Measurements from ENCODE around the gene CYB5B. TPM values are rescaled to one million over a fixed set of nuclear protein-coding genes. Genes with fewer than 3 reads are reported as not detected.
A peak's percentile ranks its signal among the peaks of the same experiment; 100 is the strongest.
"Not testable (repeated sequence)": the region's sequence is repeated elsewhere in the genome, so short reads cannot be mapped to it uniquely, and the experiment has no call there.

Gene CYB5B
- polyA plus RNA-seq, 12 donors: 51.2 to 83.8 (median 68.1) TPM; not detected in 1

DNA sequence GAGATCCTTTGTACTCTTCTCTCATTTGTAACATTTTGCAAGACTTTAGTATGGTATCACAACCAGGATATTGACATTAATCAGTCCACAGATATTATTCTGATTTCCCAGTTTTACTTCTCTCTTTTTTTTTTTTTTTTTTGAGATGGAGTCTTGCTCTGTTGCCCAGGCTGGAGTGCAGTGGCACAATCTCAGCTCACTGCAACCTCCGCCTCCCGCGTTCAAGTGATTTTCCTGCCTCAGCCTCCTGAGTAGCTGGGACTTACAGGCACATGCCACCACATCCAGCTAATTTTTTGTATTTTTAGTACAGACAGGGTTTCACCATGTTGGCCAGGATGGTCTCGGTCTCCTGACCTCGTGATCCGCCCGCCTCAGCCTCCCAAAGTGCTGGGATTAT is 16.6 kb downstream of the CYB5B start:
- not testable (repeated sequence) for DNase-seq

DNA sequence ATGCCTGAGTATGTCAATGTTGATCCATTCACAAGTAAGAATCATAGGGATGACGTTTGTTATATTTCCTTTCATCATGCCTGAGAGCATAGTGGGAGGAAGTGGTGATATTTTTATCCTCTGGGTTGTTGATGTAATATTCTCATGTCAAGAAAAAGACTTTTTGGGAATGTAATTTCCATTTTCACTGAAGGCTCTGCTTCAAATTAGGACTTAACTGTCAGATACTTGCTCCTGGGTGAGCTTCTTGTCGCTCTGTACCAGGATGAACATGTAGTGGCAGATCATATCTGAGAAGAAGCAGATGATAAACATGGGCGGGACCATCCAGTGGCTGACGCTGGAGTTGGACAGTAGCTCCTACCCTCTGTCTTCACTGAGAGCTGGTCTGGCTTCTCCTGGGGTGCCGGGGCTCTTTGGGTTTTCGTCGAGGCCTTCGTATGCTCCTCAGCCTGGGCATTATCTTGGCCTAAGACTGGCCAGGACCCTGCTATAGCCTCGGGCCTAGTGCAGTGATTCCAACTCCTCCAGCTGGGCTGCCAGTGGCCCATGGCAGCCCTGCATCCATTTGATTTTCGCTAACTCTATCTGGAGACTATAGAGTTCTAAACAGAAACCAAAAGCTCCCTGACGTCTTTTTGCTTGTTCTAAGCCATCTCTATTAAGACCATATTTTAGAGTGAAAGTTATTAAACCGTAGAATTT is 19.7 kb downstream of the CYB5B start:
- DNase-seq: no peak

GRCh38 chr16:69444873-69445517 is 20.6 kb downstream of the CYB5B start:
- no peak for DNase-seq

- DNase-seq: no peak
Measured at GRCh38 chr16:69448470-69449193, 24.2 kb downstream of the CYB5B start.

- DNase-seq: no peak
Measured at GRCh38 chr16:69451166-69451565, 26.7 kb downstream of the CYB5B start.

GRCh38 chr16:69453936-69454335 is 29.5 kb downstream of the CYB5B start:
- no peak for DNase-seq

DNA sequence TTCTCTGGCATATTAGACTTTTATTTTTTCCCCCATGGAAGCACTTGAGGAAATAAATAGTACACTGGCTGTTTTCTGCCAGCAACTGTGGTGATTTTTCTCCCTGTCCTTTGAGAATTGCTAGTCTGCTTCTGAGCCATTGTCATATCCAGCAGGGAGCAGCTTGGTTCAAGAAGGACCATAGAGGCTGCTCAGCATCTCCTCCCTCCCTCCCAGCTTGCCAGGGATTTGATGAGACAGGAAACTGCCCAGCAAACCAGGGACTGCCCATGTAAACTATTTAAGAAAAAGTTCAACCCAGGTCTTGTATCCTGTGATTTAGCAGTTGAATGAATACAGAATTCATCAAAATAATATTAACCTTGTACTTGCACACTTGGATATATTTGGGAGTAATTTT is 39.5 kb downstream of the CYB5B start:
- DNase-seq: no peak

DNA sequence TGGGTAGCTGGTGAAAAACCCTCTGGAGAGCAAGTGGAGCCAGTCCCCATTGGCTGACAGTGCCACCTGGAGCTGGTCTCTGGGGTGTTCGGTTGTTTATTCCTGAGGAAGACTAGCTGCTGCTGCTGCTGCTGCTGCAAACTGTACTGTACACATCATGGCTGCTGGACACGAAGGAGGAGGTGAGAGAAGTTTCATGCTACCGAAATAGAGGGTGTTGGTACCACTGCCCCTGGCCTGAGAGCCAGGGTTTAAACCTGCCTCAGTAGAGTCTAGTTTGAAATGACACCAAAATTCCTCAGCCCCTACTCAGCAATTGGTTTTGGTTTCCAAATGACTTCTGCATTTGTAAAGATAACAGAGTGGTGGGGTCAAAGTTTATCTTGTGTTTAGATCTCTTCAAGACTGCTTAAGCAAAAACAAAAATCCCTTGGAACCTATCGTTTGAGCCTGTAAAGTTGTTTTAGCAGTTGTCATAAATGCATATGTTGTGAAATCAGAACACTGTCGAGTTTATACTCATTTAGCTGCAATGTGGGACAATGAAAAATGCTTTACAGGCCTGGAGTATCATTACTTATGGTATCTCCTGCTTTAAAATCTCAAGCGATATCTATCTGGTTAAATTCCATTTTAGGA is 40.8 kb downstream of the CYB5B start:
- no peak for DNase-seq

- DNase-seq: no peak
Measured at GRCh38 chr16:69465881-69466280, 41.5 kb downstream of the CYB5B start.

DNA sequence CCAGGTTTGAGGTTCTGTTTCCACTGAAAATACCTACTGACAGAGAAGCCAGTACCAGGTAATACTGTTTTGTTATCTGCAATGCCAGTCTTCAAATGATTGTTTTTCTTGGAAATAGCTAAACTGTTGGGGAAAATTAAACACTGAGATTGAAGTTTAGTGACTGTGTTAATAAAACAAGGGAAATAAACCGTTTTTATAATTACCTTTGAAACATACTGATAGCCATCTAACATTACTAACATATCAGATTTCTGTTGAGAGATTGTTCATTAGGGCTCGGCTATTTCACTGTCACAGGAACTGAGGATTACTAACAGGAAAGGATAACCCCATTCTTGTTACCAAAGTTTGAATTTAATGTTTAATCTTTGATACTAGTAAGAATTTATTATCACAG is 42.1 kb downstream of the CYB5B start:
- DNase-seq: no peak

DNA sequence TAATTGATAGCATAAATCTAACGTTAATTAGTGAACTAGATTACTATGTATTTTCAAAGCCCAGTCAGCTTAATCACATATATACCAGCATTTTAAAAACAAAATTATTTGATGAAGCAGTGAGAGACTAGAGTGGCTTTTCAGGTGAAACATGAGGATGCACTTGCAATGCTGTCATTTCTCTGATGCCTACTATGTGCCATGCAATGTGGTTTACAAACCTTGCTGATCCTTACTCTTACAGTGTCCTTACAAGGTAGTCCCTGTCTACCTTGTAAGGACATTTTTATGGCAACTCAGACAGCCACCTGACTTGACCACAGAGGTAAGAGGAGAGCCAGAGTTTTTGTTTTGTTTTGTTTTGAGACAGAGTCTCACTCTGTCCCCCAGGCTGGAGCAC is 42.7 kb downstream of the CYB5B start:
- no peak for DNase-seq

GRCh38 chr16:69467531-69468204 is 43.2 kb downstream of the CYB5B start:
- no peak for DNase-seq

- DNase-seq: no peak
Measured at GRCh38 chr16:69469807-69470561, 45.6 kb downstream of the CYB5B start.

GRCh38 chr16:69471121-69471520 is 46.7 kb downstream of the CYB5B start:
- DNase-seq: no peak

GRCh38 chr16:69474408-69474807 is 50.0 kb downstream of the CYB5B start:
- DNase-seq: no peak

GRCh38 chr16:69476920-69477443 is 52.6 kb downstream of the CYB5B start:
- DNase-seq: no peak

- no peak for DNase-seq
Measured at GRCh38 chr16:69477546-69477945, 53.1 kb downstream of the CYB5B start.

- no peak for DNase-seq
Measured at GRCh38 chr16:69478685-69479084, 54.3 kb downstream of the CYB5B start.

- DNase-seq: no peak
Measured at GRCh38 chr16:69479775-69480174, 55.4 kb downstream of the CYB5B start.

DNA sequence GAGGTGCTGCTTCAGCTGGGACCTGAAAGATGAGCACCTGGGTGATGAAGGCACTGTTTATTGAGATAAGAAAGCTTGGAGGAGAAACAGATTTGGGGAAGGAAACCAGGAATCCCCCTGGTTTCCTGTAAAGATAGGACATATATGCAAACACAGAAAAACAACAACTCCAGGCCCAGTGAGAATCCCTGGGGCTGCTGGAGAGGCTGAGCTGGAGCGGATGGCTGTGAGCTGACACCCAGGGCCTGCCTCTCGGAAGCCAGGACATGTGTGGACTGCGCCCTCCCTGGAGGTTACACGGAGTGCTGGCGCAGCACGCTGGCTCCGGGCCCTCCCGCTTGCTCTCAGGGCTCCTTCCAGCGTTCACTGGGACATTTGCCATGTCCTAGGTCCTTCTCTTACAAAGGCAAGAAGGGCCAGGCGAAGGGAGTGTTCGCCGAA is 57.5 kb downstream of the CYB5B start:
- DNase-seq: peak; percentile 88

Measured in muscle of arm (tissue), 12 donors.